Fibroblast of skin of left biceps (primary cell): ENCODE results near the gene SLC25A6.
"Not testable (repeated sequence)": the region's sequence is repeated elsewhere in the genome, so short reads cannot be mapped to it uniquely, and the experiment has no call there.

Experiments used
- DNase-seq, 2 experiments: peaks; one replicate each; pipeline ENCODE4 v3.0.0-alpha.2; 2013; ENCODE audit warnings: low read depth in 2 of 2

Gene SLC25A6

DNA sequence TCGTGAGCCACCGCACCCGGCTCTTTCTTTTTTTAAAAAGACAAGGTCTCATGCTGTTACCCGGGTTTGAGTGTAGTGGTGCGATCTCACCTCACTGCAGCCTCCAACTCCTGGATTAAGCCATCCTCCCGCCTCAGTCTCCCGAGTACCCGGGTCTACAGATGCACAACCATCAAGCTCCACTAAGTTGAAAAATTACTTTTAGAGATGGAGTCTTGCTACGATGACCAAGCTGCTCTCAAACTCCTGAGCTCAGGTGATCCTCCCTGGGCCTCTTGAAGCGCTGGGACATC lies 2.0 kb downstream of the SLC25A6 start:
- no peak for DNase-seq

DNA sequence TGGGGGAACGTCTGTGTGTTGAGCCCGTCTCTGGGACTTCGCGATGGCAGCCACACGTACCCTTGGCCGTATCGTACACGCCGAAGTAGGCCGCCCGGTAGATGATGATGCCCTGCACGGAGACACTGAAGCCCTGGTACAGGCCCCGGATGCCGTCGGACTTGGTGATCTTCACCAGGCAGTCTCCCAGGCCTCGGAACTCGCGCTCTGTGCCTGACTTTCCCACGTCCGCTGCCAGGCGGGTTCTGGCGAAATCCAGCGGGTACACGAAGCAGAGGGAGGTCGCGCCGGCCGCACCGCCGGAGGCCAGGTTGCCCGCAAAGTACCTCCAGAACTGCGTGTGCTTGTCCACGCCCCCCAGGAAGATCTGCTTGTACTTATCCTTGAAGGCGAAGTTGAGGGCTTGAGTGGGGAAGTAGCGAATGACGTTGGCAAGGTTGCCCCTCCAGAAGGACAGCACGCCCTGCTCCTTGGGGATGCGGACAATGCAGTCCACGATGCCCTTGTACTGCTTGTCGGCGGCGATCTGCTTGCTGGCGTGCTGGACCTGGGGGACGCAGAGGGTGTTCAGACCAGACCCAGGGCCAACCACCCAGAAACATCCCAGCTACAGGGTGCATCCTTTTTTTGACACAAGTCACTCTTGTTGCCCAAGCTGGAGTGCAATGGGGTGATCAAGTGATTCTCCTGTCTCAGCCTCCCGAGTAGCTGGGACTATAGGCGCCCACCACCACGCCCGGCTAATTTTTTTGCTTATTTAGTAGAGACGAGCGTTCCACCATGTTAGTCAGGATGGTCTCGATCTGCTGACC lies 2.5 kb downstream of the SLC25A6 start:
- DNase-seq, result no peak

DNA sequence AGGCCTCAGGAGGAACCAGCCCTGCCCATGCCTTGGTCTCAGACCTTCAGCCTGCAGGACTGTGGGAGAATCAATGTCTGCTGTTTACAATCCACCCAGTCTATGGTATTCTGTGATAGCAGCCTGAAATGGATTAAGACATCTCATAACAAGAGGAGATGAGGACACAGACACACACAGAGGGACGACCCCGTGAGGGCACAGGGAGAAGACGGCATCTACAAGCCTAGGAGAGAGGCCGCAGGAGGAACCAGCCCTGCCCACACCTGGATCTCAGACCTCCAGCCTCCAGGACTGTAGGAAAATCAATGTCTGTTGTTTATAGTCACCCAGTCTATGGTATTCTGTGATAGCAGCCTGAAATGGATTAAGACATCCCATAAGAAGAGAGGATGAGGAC lies 3.3 kb downstream of the SLC25A6 start:
- DNase-seq, result no peak

DNA sequence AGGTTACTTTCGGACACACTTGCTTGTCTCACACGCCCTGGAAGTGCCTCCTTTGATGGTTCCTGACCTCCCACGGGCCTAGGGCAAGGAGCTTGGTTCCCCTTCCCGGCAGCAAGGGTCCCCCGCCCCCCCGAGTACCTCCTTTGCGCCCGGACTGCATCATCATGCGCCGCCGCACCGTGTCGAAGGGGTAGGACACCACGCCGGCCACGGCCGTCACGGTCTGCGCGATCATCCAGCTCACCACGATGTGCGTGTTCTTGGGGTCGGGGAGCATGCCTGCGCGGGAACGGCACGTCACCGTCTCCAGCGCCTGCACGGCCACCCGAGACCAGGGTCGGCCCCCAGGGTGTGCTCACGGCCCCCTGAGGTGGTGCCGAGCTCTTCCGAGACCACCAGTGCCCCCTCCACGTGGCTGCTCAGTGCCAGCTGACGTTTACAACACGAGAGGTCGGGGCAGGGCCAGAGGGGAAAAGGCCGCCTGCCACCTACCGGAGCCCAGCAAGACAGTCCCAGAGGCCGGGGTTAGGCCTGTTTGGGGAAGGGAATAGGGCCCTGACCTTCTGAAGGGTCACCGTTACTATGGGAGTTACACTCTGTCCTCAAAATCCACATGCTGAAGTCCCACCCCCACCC lies 4.7 kb downstream of the SLC25A6 start:
- DNase-seq, result no peak

DNA sequence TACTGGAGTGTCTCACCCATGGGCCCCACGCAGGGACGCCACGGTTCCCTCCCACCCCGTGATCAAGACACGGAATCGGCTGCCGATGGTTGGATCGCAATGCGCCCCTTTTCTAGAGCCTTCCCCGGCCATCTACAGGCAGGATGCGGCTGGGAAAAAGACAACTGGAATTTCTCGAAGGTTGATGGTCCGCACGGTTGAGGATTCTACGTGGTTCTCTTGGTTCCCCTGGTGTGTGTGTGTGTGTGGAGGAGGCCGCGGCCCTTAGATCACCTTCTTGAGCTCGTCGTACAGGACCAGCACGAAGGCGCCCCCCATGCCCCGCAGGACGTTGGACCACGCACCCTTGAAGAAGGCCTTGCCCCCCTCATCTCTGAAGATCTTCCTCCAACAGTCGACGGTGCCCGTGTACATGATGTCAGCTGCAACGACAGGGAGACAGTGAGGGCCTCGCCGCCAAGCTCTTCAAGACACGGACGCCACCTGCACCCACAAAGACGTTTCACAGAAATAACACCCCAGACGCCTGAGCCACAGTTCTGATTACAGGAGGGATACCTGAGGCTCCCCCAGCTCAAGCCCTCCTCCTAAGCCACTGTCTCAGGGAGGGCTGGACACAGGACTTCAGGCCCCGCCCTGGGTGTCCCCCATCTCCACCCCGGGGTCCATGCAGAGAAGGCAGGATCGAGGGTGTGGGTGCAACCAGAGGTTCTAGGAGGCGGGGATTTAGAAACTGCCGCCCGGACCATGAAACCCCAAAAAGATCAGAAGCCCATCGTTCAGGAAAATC lies 5.4 kb downstream of the SLC25A6 start:
- no peak for DNase-seq

DNA sequence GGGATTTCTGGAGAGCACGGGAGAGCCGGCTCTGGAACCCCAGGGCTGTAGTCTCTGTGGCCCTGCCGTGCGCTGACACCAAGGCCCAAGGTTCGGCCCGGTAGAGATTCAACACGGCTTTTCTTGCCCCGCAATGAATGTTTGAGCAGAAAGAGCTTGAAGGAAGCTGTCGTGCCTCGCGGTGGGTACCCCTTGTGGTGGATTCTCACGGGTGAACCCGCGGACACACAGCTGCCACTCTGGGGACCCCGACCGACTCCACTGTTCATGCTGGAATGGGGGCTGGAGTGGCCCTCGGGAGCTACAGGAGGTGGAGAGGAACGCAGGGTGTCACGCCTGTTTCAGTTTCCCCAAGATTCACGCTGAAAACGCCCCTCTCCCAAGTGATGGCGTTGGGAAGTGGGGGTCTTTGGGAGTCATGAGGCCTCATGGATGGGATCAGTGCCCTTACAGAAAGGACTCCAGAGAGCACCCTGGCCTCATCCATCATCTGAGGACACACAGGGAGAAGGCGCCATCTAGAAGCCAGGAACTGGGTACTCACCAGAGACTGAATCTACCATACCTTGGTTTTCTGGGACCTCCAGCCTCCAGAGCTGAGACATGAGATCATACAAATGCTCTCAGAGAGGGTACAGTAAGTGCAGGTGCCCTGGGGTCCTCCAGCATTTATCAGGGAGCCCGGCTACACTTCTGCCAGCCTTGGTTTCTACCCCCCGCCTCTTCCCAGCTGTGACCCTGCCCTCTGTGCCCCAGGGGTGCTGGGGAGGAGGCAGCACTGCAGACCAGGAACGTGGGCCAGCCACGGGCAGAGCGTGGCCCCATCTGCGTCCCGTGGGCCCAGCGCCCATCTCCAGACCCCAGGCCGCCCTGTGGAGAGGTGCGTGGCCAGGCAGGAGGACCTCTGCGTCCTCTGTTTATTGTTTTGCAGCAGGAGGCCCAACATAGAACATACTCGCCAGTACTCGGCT lies 6.4 kb downstream of the SLC25A6 start:
- DNase-seq, result no peak

DNA sequence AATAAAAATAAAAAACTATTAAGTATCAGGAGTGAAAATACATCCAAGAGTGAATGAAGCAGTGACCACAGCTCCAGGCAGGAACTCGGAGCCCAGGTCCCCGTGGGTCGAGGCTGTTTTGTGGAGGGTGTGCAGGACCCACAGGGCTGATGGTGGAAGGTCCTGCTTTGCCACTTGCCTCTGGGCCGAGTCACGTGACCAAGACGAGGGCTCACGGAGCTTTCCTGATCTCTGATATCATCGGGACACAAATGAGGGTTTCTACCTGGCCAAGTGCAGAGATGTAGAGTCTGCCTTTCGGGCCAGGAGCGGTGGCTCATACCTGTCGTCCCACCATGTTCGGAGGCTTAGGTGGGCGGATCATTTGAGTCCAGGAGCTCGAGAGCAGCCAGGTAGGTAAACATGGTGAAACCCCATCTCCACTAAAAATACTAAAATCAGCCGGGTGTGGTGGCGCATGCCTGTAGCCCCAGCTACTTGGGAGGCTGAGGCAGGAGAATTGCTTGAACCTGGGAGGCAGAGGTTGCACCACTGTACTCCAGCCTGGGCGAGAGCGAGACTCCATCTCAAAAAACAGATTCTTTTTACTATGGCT lies 7.2 kb downstream of the SLC25A6 start:
- DNase-seq, result no peak

DNA sequence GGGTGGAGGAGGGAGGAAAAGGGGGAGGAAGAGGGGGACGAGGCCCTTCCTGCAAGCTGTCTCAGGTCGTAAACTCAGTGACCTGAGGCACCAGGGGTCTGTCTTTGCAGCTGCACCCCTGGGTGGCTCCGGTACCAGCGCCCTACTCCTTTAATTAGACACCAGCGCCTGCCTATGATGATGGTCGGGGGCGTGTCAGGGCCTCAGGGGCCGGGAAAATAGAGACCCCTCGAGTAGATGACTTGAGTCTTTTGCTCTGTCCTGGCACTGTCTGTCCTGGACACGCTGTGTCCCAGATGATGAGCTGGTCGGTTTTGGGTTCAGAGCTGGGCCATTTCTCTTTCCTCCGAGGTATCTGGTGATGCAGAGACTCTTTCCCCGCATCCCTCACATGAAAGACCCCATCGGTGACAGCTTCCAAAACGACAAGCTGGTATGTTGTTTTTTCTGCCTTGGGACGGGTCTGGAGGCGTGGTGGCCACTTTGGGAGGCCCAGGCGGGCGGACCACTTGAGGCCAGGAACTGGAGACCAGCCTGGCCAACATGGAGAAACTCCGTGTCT lies 11.2 kb downstream of the SLC25A6 start:
- DNase-seq, result no peak

DNA sequence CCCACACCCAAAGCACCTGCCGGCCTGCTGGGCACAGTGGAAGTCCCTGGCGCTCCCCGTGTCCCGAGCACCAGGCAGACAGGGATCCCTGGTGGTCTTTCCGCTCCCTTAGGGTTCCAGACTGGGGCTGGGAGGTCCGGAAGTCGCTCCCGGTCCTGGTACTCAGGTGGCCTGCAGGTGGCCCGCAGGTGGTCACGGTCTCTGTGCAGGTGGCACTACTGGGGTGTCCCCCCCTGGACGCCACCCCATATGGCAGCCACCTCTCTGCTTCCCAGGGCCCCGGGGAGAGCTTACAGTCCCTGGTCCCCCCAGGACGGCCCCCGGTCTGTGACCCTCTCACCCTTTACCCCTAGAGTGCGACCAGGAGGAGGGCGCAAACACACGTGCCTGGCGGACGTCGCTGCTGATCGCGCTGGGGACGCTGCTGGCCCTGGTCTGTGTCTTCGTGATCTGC lies 13.6 kb downstream of the SLC25A6 start:
- DNase-seq, result no peak

DNA sequence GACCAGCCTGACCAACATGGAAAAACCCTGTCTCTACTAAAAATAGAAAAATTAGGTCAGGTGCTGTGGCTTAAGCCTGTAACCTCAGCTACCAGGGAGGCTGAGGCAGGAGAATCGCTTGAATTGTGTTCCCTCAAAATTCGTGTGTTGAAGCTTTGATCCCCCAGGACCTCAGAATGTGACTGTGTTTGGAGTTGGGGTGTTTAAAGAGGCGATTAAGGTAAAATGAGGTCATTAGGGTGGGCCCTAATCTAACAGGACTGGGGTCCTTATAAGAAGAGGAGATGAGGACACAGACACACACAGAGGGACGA lies 23.6 kb downstream of the SLC25A6 start:
- no peak for DNase-seq

DNA sequence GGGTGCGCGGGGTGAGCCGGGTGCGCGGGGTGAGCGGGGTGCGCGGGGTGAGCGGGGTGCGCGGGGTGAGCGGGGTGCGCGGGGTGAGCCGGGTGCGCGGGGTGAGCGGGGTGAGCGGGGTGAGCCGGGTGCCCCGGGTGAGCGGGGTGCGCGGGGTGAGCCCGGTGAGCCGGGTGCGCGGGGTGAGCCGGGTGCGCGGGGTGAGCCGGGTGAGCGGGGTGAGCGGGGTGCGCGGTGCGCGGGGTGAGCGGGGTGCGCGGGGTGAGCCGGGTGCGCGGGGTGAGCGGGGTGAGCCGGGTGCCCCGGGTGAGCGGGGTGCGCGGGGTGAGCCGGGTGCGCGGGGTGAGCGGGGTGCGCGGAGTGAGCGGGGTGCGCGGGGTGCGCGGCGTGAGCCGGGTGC lies 25.6 kb downstream of the SLC25A6 start:
- DNase-seq, result not testable (repeated sequence)

DNA sequence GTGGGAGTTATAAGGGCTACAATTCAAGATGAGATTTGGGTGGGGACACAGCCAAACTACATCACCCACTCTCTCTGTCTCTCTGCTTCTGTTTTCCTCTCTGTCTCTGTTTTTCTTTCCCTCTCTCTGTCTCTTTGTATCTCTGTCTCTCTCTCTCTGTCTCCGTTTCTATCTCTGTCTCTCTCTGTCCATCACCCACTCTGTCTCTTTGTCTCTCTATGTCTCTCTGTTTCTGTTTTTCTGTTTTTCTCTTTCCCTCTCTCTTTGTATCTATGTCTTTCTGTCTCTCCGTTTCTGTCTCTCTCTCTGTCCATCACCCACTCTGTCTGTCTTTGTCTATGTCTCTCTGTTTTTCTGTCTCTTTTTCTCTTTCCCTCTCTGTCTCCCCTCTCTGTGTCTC lies 30.0 kb downstream of the SLC25A6 start:
- no peak for DNase-seq

DNA sequence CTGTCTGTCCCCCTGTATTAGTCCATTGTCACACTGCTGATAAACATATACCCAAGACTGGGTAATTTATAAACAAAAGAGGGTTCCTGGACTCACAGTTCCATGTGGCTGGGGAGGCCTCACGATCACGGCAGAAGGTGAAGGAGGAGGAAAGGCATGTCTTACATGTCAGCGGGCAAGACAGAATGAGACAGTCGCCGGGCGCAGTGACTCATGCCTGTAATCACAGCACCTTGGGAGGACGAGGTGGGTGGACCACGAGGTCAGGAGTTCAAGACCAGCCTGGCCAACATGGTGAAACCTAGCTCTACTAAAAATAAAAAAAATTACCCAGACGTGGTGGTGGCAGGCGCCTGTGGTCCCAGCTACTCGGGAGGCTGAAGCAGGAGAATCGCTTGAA lies 30.6 kb downstream of the SLC25A6 start:
- DNase-seq, result no peak

DNA sequence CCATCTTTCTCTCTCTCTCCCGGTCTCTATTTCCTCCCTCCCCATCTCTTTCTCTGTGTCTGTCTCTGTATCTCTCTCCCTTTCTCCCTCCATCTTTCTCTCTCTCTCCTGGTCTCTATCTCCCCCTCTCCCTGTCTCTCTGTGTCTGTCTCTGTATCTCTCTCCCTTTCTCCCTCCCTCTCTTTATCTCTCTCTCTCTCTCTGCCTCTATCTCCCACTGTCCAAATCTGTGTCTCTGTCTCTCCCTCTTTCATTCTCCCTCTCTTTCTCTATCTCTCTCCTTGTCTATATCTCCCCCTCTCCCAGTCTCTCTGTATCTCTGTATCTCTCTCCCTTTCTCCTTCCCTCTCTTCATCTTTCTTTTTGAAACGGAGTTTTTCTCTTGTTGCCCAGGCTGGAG lies 31.7 kb downstream of the SLC25A6 start:
- DNase-seq, result no peak

DNA sequence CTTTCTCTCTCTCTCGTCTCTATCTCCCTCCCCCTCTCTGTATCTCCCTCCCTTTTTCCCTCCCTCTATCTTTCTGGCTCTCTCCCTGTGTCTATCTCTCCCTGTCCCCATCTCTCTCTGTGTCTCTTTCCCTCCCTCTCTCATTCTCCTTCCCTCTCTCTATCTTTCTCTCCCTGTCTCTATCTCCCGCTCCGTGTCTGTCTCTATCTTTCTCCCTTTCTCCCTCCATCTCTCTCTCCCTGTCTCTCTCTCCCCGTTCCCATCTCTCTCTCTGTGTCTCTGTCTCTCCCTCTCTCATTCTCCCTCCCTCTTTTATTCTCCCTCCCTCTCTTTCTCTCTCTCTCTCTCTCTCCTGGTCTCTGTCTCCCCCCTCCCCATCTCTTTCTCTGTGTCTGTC lies 32.4 kb downstream of the SLC25A6 start:
- DNase-seq, result no peak

DNA sequence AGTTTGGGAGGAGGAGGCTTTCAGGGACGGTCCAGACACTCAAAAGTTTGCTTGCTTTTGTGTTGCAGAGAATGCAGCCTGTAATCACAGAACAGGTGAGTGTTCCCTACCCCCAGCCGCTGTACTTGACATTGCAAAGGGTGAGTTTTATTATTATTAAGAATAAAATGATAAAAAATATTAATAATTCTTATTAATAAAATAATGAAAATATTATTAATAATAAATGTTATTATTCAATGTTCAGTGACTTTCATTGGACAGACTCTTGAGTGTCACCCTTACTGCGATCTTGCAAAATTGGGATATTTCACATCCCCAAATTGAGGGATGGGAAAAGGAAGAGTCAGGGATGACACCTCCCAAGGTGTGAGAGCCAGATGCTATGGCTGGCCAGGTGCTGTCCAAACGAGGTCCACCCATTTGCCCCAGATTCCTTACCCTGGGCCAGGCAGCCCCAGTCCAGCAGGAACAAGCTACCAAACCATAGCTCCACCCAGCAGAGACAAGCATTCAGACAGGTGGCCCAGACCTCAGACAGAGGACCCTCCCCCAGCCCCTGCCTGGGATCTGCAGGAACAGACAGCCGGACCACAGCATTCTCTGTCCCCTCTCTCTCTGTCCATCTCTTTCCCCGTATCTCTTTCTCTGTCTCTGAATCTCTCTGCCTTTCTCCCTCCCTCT lies 33.0 kb downstream of the SLC25A6 start:
- no peak for DNase-seq

DNA sequence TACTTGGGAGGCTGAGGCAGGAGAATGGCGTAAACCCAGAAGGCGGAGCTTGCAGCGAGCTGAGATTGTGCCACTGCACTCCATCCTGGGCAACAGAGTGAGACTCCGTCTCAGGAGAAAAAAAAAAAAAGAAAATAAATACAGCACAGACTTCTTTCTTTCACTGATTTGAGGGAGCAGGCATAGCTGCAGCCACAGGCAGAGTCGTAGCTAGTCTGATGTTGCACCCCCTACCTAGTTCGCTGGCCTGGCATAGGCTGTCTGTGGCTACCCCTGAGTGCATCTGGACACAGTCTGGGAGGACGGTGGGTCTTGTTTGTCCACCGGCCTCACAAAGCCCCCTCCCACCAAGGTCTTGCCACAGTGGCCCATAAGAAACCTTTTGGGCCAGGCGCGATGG lies 33.9 kb downstream of the SLC25A6 start:
- no peak for DNase-seq

DNA sequence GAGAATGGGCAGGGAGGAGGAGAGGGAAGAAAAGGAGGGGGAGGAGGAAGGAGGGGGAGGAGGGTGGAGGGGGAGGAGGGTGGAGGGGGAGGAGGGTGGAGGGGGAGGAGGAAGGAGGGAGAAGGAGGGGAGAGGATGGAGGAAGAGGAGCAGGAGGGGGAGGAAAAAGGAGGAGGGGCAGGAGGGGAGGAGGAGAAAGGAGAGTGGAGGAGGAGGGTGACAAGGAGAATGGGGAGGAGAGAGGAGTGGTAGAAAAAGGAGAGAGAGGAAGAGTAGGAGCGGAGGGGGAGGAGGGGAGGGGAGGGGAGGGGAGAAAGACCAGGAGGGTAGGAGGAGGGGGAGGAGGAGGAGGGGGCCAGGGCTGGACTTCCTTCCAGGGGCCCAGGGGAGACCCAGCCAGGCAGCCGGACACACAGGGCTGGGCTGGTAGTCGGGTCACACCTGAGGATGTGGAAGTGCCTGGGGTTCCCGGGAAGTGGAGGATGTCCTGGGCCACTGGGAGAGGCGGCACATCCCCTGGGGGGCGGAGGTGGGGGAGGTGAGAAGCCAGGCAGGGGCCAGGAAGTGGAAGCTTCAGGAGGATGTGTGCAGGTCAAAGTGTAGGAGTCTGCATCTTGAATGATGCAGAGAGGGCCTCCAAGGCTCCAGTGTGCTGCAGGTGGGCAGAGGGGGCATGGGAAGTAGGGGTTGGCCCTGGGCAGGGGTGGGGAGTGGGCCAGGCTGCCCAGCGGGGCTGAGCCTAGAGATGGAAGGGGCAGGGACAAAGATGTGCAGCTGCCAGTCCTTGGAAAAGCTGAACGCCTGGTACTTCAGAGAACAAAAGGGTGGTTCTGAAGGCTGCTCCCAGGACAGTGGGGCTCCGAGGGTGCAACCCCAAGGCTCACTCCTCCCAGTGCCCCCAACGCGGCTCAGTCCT lies 36.5 kb downstream of the SLC25A6 start:
- DNase-seq, result no peak
